Measurements from ENCODE around the gene HORMAD2. TPM values are rescaled to one million over a fixed set of nuclear protein-coding genes. Genes with fewer than 3 reads are reported as not detected.

The HORMAD2 gene
- total RNA-seq, 1 donor from 2014 or later, result not detected

DNA sequence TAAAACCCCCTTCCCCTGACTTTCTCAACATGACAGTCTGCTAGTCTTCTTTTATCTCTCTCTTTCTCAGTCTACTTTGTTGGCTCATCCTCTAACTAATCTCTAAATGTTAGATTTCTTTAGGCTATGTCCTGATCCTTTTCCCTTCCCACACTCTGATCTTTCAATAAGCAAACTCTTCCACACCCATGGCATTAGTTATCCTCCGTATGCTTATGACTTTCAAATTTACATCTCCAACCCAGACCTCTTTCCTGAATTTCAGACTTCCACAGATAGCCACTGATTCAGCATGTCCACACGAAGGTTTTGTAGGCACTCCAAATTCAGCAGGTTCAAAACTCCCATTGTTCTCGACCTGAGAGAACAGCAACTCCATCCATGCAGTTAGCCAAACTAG, 90.7 kb downstream of the HORMAD2 start:
- H3K27me3 Mint-ChIP-seq (ENCODE audit: low read depth, unreplicated experiment), result no peaks in the 10 kb centered on the region
- H2AFZ ChIP-seq (ENCODE audit: low read depth, low read length), result no peak overlapping the region
- no peak overlapping the region for H3K4me3 ChIP-seq (ENCODE audit: insufficient read depth, low read depth, low read length)
- no peaks in the 10 kb centered on the region for H4K20me1 ChIP-seq (ENCODE audit: insufficient read depth, low read length)
- H3K36me3 Mint-ChIP-seq (ENCODE audit: low read depth, unreplicated experiment), result no peaks in the 10 kb centered on the region
- no peak overlapping the region for H3K4me2 ChIP-seq (ENCODE audit: low read length)
- FAIRE-seq, result no peak
- H3K9me3 Mint-ChIP-seq (ENCODE audit: unreplicated experiment), result no peaks in the 10 kb centered on the region
- H3K9me3 ChIP-seq (ENCODE audit: insufficient read depth, low read depth, low read length), result no peaks in the 10 kb centered on the region
- H3K27me3 ChIP-seq (ENCODE audit: insufficient read depth, low read length), result no peaks in the 10 kb centered on the region
- no peak overlapping the region for H3K27ac ChIP-seq (ENCODE audit: low read depth, low read length)
- H3K9ac ChIP-seq (ENCODE audit: low read length), result no peak overlapping the region
- TF ChIP-seq EZH2 (IDR thresholded peaks at IDR 0.05; ENCODE audit: insufficient read depth, low read length), result no peak
- TF ChIP-seq, protein P1, sequence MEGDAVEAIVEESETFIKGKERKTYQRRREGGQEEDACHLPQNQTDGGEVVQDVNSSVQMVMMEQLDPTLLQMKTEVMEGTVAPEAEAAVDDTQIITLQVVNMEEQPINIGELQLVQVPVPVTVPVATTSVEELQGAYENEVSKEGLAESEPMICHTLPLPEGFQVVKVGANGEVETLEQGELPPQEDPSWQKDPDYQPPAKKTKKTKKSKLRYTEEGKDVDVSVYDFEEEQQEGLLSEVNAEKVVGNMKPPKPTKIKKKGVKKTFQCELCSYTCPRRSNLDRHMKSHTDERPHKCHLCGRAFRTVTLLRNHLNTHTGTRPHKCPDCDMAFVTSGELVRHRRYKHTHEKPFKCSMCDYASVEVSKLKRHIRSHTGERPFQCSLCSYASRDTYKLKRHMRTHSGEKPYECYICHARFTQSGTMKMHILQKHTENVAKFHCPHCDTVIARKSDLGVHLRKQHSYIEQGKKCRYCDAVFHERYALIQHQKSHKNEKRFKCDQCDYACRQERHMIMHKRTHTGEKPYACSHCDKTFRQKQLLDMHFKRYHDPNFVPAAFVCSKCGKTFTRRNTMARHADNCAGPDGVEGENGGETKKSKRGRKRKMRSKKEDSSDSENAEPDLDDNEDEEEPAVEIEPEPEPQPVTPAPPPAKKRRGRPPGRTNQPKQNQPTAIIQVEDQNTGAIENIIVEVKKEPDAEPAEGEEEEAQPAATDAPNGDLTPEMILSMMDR (IDR thresholded peaks at IDR 0.05; ENCODE audit: insufficient read depth, low read depth, low read length), result no peak
- H3K79me2 ChIP-seq (ENCODE audit: insufficient read depth, low read length), result no peaks in the 10 kb centered on the region
- H3K4me1 ChIP-seq (ENCODE audit: insufficient read depth, low read length), result no peaks in the 10 kb centered on the region
- no peak overlapping the region for H3K27ac Mint-ChIP-seq (ENCODE audit: unreplicated experiment)
- no peak for DNase-seq (ENCODE audit: low read depth)
- H3K36me3 ChIP-seq (ENCODE audit: insufficient read depth, low read length), result no peaks in the 10 kb centered on the region
- no peak overlapping the region for H3K4me3 Mint-ChIP-seq (ENCODE audit: unreplicated experiment)
- peaks cover 15% of the 10 kb centered on the region for H3K4me1 Mint-ChIP-seq (ENCODE audit: low read depth, unreplicated experiment)

DNA sequence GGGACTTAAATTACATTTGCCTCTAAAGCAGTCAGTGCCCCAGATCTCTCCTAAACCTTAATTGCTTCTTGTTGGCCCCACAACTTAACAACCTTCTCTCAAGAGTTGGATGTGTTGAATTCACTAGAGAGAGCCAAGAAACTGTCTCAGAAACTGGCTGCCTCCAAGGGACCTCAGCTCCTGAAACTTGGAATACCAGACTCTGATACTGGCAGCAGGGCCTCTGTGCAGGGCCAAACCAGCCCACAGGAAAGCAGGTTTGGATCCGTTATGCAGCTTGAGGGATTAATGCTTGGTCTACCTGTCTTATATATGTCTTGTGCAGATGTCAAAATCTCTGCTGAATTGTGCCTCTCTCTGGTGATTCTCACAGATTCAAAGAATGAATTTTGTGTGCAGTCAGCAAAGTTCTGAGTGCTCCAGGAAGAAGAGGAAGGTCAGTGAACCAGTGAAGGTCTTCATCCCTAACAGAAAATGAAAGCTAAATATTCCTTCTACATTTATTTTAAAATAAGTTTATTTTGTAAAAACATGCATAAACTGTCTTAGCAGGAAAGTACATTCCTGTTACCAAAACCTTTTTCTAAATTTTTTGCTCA, 95.5 kb downstream of the HORMAD2 start:
- no peaks in the 10 kb centered on the region for H3K9me3 ChIP-seq (ENCODE audit: insufficient read depth, low read depth, low read length)
- no peaks in the 10 kb centered on the region for H4K20me1 ChIP-seq (ENCODE audit: insufficient read depth, low read length)
- FAIRE-seq, result no peak
- peak overlapping the region; percentile 13 for H2AFZ ChIP-seq (ENCODE audit: low read depth, low read length)
- no peaks in the 10 kb centered on the region for H3K27me3 Mint-ChIP-seq (ENCODE audit: low read depth, unreplicated experiment)
- H3K4me2 ChIP-seq (ENCODE audit: low read length), result no peak overlapping the region
- H3K4me3 ChIP-seq (ENCODE audit: insufficient read depth, low read depth, low read length), result no peak overlapping the region
- H3K9ac ChIP-seq (ENCODE audit: low read length), result no peak overlapping the region
- no peaks in the 10 kb centered on the region for H3K4me1 ChIP-seq (ENCODE audit: insufficient read depth, low read length)
- no peaks in the 10 kb centered on the region for H3K27me3 ChIP-seq (ENCODE audit: insufficient read depth, low read length)
- H3K9me3 Mint-ChIP-seq (ENCODE audit: unreplicated experiment), result no peaks in the 10 kb centered on the region
- H3K27ac Mint-ChIP-seq (ENCODE audit: unreplicated experiment), result peak overlapping the region; percentile 16
- H3K79me2 ChIP-seq (ENCODE audit: insufficient read depth, low read length), result no peaks in the 10 kb centered on the region
- no peaks in the 10 kb centered on the region for H3K36me3 ChIP-seq (ENCODE audit: insufficient read depth, low read length)
- H3K36me3 Mint-ChIP-seq (ENCODE audit: low read depth, unreplicated experiment), result no peaks in the 10 kb centered on the region
- no peak overlapping the region for H3K4me3 Mint-ChIP-seq (ENCODE audit: unreplicated experiment)
- no peak for DNase-seq (ENCODE audit: low read depth)
- H3K4me1 Mint-ChIP-seq (ENCODE audit: low read depth, unreplicated experiment), result peaks cover 7% of the 10 kb centered on the region
- TF ChIP-seq, protein P1 (IDR thresholded peaks at IDR 0.05; ENCODE audit: insufficient read depth, low read depth, low read length), result no peak
- no peak for TF ChIP-seq EZH2 (IDR thresholded peaks at IDR 0.05; ENCODE audit: insufficient read depth, low read length)
- no peak overlapping the region for H3K27ac ChIP-seq (ENCODE audit: low read depth, low read length)

DNA sequence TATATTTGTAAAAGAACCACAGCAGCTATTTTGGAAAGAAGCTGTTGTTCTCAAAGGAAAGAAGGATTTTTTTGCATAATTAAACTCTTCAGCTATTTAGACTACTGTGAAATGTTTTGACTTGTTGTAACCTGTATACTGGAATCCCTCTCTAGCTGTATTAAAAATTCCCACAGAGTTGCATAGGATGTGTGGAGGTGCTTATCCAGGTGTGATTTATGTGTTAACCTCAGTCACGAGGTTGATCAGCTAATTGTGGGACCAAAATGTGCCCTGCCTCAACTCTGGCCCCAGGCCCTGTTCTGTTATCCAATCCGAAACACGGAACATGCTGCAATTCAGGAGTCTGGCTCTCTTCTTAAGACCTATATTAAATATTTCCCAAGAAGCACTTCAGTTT, 96.2 kb downstream of the HORMAD2 start:
- no peaks in the 10 kb centered on the region for H4K20me1 ChIP-seq (ENCODE audit: insufficient read depth, low read length)
- no peak overlapping the region for H3K27ac Mint-ChIP-seq (ENCODE audit: unreplicated experiment)
- no peaks in the 10 kb centered on the region for H3K9me3 ChIP-seq (ENCODE audit: insufficient read depth, low read depth, low read length)
- FAIRE-seq (no peak), DNase-seq (ENCODE audit: low read depth) (no peak)
- no peak overlapping the region for H3K4me3 Mint-ChIP-seq (ENCODE audit: unreplicated experiment)
- H3K36me3 ChIP-seq (ENCODE audit: insufficient read depth, low read length), result no peaks in the 10 kb centered on the region
- no peak overlapping the region for H3K27ac ChIP-seq (ENCODE audit: low read depth, low read length)
- TF ChIP-seq EZH2 (IDR thresholded peaks at IDR 0.05; ENCODE audit: insufficient read depth, low read length), result no peak
- TF ChIP-seq, protein P1 (IDR thresholded peaks at IDR 0.05; ENCODE audit: insufficient read depth, low read depth, low read length), result no peak
- H3K27me3 ChIP-seq (ENCODE audit: insufficient read depth, low read length), result no peaks in the 10 kb centered on the region
- H3K4me3 ChIP-seq (ENCODE audit: insufficient read depth, low read depth, low read length), result no peak overlapping the region
- no peak overlapping the region for H3K9ac ChIP-seq (ENCODE audit: low read length)
- no peaks in the 10 kb centered on the region for H3K79me2 ChIP-seq (ENCODE audit: insufficient read depth, low read length)
- no peaks in the 10 kb centered on the region for H3K9me3 Mint-ChIP-seq (ENCODE audit: unreplicated experiment)
- no peaks in the 10 kb centered on the region for H3K4me1 ChIP-seq (ENCODE audit: insufficient read depth, low read length)
- no peak overlapping the region for H3K4me2 ChIP-seq (ENCODE audit: low read length)
- no peaks in the 10 kb centered on the region for H3K36me3 Mint-ChIP-seq (ENCODE audit: low read depth, unreplicated experiment)
- H3K27me3 Mint-ChIP-seq (ENCODE audit: low read depth, unreplicated experiment), result no peaks in the 10 kb centered on the region
- no peak overlapping the region for H2AFZ ChIP-seq (ENCODE audit: low read depth, low read length)
- H3K4me1 Mint-ChIP-seq (ENCODE audit: low read depth, unreplicated experiment), result peaks cover 7% of the 10 kb centered on the region
